ENCODE results near the gene CDH15.

DNA sequence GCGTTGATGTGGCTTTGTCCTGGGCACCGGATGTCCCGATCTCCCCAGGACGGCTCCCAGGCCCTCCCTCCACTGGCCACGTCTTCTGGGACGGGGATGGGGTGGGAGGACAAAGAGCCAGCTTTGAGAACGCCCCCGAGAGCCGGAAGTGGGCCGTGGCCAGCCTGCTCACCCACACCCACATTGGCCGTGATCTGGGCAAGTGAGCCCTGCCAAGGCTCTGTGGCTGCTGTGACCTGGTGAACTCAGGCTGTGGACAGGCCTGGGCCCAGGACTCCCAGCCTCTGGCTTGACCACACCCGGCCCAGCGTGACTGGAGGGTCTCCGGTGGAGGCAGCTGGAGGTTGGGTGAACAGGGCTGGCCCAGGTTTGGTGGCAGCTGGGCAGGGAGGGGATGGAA lies 3.3 kb downstream of the CDH15 start:
- TF ChIP-seq EZH2 (IDR thresholded peaks at IDR 0.05; ENCODE audit: insufficient read depth, poor library complexity, severe bottlenecking) (no peak), EZH2phosphoT487 (IDR thresholded peaks at IDR 0.05; ENCODE audit: insufficient read depth, low read depth) (no peak)
